Measurements from ENCODE around the gene MEGF6. TPM values are rescaled to one million over a fixed set of nuclear protein-coding genes. Genes with fewer than 3 reads are reported as not detected.

MEGF6 gene
- total and polyA plus RNA-seq, 2 donors (not counting 3 experiments of a cell fraction or from before 2014, with no cell fraction given): 22.5 to 63.7 TPM

GRCh38 chr1:3631320-3632260, 20.3 kb upstream of the MEGF6 start:
- Histone ChIP-seq H3K27me3 (ENCODE audit: control insufficient read depth in 2 of 2, insufficient read depth in 2 of 2, low read length in 2 of 2) (no peaks in the 10 kb centered on the region), H3K9me1 (replicated peaks; ENCODE audit: control insufficient read depth, extremely low read depth, insufficient read depth, low read length) (no peaks in the 10 kb centered on the region), H3K9me3 (replicated peaks; ENCODE audit: control insufficient read depth, insufficient read depth, low read length) (no peaks in the 10 kb centered on the region), H3K4me1 (ENCODE audit: control insufficient read depth, extremely low read depth, insufficient read depth, low read length) (no peaks in the 10 kb centered on the region), H3K4me2 (ENCODE audit: insufficient read depth, low read length) (no peak overlapping the region), H3K79me2 (ENCODE audit: control insufficient read depth, insufficient read depth, low read length) (no peaks in the 10 kb centered on the region), H3K27ac (ENCODE audit: insufficient read depth, low read depth, low read length) (no peak overlapping the region), H3K9ac (replicated peaks; ENCODE audit: extremely low read depth, insufficient read depth, low read length) (no peak overlapping the region), H4K20me1 (replicated peaks; ENCODE audit: control insufficient read depth, extremely low read depth, insufficient read depth, low read length) (no peaks in the 10 kb centered on the region), H2AFZ (ENCODE audit: low read depth, low read length) (no peak overlapping the region), H3K36me3 (ENCODE audit: control insufficient read depth in 2 of 2, extremely low read depth in 1 of 2, insufficient read depth in 2 of 2, low read length in 2 of 2) (peaks cover 0 to 50% of the 10 kb centered on the region in 2 experiments), H3K4me3 (replicated peaks in 1 of 3; ENCODE audit: insufficient read depth in 1 of 3, low read depth in 1 of 3, low read length in 3 of 3) (no peak overlapping the region)
- BruUV-seq (replicated peaks): no TSS peak
- ChIA-PET POLR2A (no interaction called here), CTCF (interaction anchor here (1.2 kb wide), 1 partner anchor 13 kb away, joined by 4 read pairs; no protein-coding TSS in a partner anchor)
- TF ChIP-seq EZH2 (IDR thresholded peaks at IDR 0.05; ENCODE audit: borderline replicate concordance, low read depth, low read length, severe bottlenecking): no peak
- TF ChIP-seq JUN (IDR thresholded peaks at IDR 0.05; ENCODE audit: borderline replicate concordance, insufficient read depth, insufficient read length, low read depth): no peak
- TF ChIP-seq MYC (IDR thresholded peaks at IDR 0.05; ENCODE audit: low read depth, low read length): no peak
- no peak for TF ChIP-seq GATA2 (IDR thresholded peaks at IDR 0.05; ENCODE audit: insufficient read depth, insufficient read length, low read depth, low read length)
- no peak for TF ChIP-seq FOS (IDR thresholded peaks at IDR 0.05; ENCODE audit: borderline replicate concordance, insufficient read depth, low read length)
- TF ChIP-seq, protein P1, sequence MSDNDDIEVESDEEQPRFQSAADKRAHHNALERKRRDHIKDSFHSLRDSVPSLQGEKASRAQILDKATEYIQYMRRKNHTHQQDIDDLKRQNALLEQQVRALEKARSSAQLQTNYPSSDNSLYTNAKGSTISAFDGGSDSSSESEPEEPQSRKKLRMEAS (IDR thresholded peaks at IDR 0.05; ENCODE audit: insufficient read depth, insufficient read length): no peak
- no peak for TF ChIP-seq CTCF (IDR thresholded peaks at IDR 0.05; ENCODE audit: extremely low read depth in 1 of 2, insufficient read depth in 1 of 2, low read depth in 1 of 2, low read length in 2 of 2)
- TF ChIP-seq POLR2AphosphoS5 (IDR thresholded peaks at IDR 0.05; ENCODE audit: insufficient read depth, low read depth, low read length): no peak
- no peak for TF ChIP-seq POLR2A (IDR thresholded peaks at IDR 0.05; ENCODE audit: low read depth, low read length)
- FAIRE-seq: no peak
- no peak for DNase-seq (ENCODE audit: low read depth, low spot score)
- intact Hi-C loops (cut with micrococcal nuclease): no loop called here
- dilution Hi-C loops (cut with MboI; ENCODE audit: extremely low pct_ligation_motif_present, low sequenced_read_pairs): no loop called here

Data from endothelial cell of umbilical vein (primary cell).